Activated naive CD4-positive, alpha-beta T cell (primary cell): ENCODE data around the gene DOCK10.

Experiments
- DNase-seq, 4 experiments: peaks; one replicate each; lab custom pipeline; 2025; lab: John Stamatoyannopoulos, UW

DOCK10 gene

DNA sequence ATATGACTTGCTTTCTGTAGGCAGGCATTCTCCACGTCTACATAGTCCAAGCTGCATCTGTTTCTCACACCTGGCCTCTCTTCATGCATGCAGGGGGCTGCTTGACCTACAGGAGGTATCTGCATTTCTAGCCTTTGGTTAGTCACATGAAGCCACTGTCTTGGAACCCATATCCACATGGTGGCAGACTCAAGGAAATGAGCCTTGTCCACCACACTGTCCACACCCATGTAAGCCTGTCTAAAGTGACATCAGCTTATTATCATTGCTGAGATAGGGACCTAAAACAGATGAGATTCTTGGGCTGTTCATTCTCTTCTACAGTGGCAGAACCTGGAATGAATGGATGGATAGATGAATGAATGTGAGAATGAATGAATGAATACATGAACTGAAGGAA is 160.4 kb downstream of the DOCK10 start:
- no peak for DNase-seq

DNA sequence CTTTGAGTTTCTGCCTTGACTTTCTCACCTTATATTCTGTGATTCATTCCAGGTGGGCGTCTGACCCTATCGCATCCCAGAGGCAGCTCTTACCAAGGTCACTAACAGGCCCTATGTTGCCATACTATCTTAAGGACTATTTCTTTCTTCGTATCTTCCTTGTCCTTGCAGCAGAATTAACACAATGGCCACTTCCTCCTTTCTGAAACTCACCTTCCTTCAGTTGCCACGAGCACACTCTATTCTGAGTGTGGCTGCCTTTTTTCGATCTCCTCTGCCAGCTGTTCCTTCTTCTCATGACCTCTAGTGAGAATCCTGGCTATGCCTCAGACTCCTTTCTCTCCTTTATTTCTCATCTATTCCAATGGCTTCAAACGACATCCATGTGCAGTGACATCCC is 165.7 kb downstream of the DOCK10 start:
- no peak for DNase-seq

DNA sequence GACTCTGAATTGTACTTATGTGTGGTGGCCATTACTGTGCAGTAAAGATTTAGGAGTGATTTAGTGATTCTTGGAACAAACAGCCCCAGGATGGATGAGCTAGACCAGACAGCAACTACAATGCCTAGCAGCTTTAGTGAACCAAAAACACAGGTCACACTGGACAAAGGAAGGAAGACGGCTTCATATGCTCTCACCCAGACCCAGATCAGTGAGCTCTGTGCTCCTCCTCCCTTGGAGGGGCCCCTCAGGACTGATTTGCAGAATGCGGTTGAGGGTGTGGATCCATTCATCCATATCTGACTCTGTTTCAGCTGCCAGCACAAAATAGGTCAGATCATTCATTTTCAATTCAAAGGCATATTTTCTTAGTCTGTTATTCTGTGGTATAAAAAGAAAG is 166.4 kb downstream of the DOCK10 start:
- DNase-seq, result no peak

DNA sequence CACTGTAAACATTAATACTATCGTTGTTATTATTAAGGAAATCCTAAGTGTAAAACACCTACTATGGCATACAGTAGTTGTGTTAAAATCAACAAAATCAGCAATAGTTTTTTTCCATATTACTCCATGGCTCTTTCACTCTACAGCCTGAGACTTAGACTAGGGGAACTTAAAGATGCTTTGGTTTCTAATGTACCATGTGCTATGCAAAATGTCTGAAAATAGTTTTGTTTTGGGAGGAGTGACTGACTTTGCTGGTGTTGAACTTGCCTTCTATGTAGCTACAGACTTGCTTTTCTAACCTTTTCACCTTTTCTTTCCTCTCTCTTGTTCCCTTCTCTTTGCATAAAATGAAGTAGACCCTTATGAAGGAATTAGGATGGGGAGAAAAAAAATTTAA is 167.1 kb downstream of the DOCK10 start:
- no peak for DNase-seq

DNA sequence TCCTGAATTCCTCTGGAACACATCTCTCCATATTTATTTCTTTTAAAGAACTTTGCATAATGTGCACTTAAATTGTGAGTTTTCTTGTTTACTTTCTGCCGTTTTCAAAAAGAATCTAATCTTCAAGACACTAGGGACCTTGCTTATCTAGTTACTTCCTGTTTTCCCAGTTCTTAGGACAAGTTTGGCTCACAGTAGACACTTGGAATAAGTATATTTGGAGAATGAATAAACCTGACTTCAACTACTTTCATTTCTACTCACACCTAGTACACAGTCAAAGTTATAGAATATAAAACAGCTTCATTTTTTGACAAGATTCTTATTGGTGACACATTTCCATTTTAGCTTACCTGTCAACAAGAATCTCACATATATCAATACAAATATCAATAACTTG is 170.5 kb downstream of the DOCK10 start:
- DNase-seq, result no peak

DNA sequence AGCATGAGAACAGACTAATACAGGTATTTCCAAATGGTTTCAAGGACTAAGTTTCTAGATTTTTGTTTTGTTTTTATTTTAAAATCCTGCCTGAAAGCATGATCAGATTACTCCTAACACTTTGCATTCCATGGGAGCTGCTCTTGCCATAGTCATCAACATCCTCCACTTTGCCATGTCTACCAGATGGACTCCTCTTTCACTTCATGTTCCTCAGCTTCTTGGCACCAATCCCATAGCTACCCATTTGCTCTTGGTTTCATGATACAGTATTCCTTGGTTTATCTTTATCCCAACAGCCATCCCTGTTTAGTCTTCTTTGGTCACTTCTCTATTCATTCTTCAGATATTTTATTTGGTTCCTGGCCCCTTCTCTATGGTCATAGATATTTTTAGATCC is 171.9 kb downstream of the DOCK10 start:
- DNase-seq, result no peak

DNA sequence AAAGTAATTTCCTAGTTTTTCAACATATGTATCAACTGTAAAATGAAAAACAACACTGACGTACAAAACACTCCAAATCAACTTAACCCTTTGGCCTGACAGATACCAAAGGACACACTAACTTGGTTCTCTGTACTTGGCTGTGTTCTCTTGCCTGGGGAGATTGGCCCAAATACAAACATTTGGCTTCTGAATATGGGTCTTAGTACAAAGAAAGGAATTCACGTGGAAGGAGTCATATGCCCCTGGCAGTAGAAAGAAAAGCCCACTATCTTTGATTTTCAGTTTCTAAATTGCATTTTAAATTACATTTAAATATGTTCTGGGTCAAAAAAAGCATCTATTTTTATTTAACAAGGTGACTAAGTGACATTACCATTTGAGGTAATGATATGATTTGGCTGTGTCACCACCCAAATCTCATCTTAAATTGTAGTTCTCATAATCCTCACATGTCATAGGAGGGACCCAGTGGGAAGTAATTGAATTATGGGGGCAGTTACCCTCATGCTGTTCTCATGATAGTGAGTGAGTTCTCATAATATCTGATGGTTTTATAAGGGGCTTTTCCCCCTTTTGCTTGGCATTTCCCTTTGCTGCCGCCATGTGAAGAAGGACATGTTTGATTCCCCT is 172.6 kb downstream of the DOCK10 start:
- DNase-seq, result no peak

DNA sequence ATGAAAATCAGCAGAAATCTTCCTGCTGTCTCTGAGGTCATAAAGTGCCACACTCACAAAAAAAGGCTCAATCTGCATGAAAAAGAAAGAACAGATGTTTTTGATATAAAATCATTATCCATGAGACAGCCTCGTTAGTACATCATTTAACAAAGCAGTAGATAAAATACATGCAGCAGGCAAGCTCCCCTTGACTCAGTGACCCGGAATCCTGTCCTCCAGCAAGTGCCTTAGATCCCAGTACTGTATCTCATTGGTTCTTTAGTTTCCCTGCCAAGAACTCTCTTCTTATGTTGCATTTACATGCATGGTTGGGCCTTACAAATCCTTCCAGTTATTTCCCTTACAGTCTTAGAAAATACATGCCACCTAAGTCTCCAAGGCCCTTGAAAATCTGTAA is 177.3 kb downstream of the DOCK10 start:
- no peak for DNase-seq

DNA sequence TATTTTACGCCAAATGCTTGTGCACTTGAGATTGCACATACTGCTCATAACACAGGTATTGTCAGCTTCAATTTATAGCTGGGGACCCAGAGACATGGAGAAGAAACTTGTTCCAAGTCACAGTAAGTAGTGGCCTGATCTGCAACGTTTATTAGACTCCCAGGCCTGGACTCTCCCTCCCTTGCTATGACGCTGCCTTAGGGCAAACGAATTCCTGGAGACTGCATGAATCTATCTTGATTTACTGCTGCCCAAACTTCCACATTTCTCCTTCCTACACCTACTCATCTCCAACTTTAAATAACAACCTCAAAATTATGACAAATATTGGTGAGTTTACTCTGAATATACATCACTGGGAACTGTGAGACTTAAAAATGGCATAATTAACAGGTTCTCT is 181.0 kb downstream of the DOCK10 start:
- no peak for DNase-seq

DNA sequence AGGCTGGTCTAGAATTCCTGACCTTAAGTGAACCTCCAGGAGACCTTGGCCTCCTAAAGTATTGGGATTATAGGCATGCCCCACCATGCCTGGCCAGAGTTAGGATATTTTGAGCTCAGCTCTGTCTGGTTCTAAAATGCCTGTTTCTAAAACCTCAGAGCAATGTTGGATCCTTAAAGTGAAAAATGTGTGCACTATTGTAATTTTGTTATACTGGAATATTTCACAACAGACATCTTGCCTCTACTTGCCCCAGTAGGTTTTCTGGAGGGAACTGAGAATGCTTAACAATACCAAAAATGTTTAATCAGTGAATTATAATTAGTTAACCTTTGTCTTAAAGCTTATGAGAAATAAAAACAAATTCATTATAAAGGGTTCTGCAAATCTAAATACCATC is 181.5 kb downstream of the DOCK10 start:
- no peak for DNase-seq

DNA sequence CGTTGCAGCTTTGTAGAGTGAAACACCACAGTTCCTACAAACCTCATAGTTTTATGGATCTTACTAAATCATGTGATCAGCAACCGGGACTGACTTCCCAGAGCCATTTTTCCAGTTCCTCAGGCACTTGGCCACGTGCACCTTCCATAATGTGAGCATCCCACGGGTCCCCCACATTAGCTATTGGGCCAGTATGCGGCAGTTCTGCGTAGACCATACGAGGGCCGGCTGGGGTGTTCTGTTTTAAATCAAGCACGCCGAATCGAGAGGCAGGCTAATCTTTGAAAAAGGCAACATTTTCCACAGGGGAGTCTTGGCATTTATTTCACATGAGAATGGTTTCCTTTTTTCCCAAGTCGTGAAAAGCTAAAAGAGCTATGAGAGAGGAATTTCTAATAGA is 190.5 kb downstream of the DOCK10 start:
- no peak for DNase-seq

DNA sequence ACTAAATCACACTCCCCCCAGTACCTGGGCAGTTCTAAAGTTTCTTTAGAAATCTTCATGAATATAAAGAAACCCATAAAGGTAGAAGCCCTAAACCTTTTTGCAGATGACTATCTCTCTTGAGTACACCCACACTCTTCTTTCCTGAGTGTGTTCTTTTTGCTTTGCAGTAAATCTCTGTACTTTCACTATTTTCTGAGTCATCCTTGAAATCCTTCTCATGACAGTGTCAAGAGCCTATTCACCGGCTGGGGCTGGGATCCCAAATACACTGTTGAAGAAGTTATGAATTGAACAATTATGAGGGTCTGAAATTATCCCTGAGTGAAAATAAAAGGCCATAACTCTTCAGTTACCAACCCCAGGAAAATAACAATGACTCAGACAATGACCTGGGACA is 192.2 kb downstream of the DOCK10 start:
- DNase-seq, result no peak

DNA sequence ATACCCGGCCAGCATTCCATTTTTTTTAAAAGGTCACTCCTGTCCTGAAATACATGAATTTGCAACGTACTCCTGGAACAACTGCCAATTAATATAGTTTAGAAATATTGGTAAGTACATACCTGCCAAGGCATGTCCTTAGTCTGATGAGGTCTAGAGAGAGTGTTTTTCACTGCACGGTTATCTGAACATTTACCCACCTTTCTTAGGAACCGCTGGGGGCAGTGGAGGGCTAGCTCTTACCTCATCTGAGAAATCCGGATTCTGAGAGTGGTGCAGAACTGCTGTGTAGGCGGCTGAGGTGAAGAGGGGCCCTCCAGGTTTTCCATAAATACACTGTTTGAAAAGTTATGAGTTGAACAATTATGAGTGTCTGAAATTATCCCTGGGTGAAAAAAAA is 193.0 kb downstream of the DOCK10 start:
- no peak for DNase-seq

DNA sequence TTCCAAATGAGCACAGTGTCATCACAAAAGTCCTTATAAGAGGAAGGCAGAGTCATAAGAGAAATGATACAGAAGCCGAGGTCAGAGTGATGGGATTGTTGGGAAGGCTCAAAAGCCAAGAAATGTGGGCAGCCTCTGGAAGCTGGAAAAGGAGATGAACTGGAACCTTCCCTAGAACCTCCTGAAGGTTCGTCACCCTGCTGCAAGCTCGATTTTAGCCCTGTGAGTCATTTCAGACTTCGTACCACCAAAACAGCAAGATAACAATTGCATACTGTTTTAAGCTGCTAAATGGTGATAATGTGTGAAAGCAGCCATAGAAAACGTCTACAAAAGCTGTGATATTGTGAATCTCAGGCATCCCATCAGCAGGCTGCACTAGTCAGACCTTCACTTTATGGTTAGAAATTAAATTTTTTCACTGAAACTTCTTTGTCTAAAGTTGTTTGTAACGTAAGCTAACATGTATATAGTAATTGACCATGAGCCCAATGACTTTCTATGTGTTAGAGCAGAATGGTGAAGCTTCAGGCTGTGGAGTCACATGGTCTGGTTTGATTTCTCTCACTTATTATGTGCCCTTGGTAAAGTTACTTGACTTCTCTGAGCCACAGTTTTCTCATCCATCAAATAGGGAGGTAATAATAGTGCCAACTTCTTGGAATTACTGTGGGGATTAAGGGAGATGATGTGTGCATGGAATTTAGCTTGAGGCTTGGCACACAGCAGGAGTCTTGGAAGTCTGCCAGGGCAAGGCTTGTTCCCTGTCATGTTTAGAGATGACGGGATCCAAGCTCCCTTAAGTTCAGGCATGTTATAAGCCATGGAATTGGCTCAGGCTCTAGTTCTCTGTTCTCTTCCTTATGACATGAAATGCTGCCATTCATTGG is 194.1 kb downstream of the DOCK10 start:
- no peak for DNase-seq

DNA sequence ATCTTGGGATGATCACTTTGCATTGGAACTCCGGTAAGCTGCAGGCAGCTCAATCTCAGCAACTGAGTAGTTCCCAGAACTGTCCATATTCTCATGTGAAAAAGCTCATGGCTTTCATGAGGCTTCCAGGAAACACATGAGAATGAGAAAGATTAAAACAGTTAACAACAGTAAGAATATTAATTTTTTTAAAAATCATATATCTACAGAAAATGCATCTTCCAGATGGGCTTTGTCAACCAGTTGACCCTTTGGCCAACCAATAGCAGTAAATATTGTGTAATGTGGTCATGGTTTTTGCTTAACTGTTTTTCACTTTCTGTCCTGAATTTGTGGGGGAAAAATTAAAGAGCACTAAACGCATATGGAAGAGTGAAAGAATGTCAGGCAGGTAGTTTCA is 194.9 kb downstream of the DOCK10 start:
- DNase-seq, result no peak

DNA sequence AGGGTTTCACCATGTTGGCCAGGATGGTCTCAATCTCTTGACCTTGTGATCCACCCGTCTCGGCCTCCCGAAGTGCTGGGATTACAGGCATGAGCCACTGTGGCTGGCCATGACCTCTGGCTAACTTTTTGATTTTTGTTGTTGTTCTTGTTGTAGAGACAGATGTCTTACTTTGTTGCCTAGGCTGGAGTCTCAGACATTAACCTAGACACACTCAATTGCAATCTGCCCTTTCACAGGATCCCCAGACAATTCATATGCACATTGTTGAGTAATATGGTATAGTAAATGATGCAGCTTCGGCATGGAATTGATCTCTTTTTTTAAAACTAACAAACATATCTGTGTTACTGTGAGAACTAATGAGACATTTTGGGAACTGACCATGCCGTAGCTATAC is 195.6 kb downstream of the DOCK10 start:
- no peak for DNase-seq

DNA sequence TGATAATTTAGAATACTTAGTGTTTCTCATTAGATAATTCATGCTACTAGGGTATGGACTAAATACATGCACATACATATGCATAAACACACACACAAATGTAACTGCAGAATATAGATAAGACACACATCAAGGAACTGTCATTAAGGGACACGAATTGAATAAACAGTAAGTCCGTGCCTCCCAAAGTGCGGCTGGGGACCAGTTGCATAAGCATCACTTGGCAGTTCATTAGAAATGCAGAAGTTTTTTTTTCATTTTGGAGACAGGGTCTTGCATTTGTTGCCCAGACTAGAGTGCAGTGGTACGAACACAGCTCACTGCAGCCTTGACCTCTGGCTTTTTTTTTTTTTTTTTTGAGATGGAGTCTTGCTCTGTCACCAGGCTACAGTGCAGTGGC is 196.1 kb downstream of the DOCK10 start:
- DNase-seq, result no peak

DNA sequence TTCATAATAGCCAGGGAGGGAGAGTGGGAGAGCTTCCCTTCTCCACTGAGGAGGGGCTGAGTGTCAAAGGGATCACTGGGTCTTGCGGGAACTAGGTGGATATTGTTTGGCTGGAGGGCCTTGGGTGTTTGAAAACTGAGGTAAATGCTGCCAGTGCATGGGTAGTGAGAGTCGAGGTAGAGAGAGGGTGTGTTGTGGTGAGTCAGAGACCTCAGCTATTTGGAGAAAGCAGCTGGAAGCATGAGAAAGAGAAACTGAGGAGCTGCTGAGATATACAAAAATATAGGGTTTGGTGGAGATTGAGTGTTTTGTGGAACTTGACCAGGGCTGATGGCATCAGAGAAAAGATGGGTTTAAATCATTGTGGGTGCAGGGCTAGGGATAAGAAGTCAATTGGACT is 199.1 kb downstream of the DOCK10 start:
- no peak for DNase-seq

DNA sequence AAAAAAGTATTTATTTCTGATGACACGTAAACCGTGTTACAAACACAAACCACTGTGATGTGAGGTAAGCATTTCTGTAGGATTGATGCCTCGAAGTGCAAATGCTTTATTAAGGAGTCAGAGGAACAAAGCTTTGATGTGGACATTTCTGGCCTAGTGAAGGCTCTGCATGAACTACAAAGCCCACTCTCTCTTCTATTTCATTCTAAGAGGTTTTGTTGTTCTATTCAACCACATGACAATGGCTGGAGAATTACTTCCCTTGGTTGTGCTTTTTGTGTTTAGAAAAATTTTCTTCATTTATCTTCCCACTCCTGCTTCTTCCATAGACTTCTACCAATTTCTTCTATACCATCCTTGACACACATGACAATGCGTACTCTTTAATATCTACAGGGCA is 200.4 kb downstream of the DOCK10 start:
- no peak for DNase-seq

DNA sequence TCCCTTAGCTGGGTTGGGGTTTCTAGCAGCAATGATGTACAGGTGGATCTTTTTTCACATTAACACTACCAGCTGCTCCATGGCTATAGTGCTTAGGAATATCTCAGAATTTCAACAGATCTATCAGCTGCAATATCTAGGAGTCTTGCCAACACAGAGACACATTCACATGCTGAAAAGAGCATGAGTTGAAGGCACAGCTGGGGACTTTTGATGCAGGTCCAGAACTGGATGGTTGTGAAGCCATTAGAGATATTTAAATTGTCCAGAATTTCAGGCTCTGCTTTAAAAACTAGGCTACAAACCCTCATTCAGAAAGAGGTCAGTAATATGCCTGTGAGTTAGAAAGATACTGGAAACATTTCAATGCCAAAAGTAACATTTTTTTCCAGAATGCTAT is 203.9 kb downstream of the DOCK10 start:
- no peak for DNase-seq

DNA sequence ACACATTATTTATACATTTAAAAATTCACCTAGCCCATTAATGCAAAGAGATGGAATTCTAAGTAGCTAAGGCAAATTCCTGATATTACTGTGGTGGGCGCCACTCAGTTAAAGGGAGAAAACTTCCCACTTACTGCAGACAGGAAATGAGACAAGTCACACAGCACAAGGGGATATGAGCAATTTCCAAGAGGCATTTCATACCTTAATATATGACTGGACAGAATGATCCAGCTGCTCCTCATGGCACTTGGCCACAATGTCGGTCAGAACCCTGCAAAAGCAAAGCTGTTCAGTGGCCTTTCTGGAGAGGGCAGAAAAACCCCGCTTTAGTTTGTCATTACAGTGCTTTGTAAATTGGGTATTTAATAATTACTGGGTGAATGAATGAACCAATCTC is 204.7 kb downstream of the DOCK10 start:
- DNase-seq, result no peak

DNA sequence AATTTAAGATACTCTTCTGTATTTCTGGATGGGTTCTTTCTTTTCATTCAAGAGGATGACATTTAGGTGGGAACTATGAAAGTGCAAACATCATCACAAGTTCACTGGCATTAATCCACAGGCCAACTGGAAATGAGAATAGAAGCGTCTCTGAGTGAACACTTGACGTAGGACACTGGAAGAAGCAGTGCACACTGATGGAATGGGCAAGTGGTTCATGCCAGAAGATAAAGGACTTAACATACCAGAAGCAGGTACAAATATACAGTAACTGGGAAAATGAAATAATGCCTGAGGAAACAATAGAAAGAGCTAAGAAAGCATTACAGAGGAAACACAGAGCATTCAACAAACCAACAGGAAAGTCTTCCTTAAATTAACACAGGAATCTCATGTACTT is 205.2 kb downstream of the DOCK10 start:
- no peak for DNase-seq

DNA sequence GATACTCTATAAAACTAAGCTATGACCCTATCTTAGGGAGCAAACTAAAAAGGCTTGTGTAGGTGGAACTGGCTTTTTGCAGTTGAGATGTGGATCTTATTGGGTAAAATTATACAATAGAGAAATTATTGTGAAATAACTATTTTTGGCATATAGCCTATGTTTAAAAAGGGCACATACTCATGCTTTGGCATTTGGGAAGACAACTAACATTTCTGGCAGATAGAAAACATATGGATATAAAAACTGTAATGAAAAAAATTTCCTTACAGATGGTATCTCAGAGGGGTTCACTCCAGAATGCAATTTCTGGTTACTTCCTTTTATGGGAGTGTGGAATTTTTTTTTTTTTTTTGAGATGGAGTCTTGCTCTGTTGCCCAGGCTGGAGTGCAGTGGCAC is 206.0 kb downstream of the DOCK10 start:
- DNase-seq, result no peak

DNA sequence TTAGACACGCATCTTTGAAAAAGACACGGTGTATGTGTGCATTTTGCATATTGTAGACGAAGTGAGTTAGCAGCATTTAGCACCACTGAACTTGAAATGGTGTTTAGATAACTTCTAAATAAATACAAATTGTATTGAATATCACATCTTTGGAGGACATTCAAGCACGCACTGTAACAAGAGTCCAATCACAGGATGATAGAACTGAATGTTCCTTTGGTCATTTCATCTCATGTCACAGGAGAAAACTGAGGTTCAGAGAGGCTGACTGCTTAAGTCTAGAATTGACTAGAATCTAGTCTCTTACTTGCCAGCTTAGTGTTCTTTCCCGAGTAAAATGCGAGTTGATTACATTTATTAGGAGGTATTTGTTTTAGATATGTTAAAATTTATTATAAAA is 206.9 kb downstream of the DOCK10 start:
- DNase-seq, result no peak
